Measurements from ENCODE around the gene DYNC1H1.

DYNC1H1 gene

DNA sequence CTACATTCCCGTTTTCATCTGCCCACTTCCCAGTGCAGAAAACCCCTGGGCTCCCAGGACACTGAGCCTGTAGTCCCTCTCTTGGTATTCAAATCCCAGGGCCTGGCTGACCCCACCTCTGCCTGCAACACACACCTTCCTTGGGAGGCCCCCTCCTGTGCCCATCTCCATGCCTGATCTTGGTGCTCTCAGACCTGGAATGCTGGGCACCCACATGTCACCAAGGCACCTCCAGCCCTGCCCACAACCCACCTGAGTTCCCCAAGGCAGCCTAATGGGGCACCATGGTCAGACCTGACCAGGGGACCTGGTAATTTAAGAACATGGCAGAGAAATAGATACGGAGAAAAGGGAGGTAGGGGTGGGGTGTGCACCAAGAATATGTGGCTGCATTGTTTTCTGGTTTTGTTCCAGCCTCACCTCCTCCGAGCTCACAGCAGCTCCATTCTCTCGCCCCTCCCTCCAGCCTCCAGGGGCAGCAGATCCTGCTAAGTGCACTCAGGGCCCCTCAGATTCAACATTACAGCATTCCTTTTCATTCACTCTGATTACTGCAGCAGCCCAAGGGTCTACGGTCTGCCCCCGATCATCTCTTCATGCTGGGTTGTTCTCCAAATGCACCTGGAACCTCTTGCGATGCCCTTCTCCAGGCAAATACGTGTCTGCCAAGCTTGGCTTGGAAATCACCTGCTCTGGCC, 131.6 kb downstream of the DYNC1H1 start:
- no peak for DNase-seq

DNA sequence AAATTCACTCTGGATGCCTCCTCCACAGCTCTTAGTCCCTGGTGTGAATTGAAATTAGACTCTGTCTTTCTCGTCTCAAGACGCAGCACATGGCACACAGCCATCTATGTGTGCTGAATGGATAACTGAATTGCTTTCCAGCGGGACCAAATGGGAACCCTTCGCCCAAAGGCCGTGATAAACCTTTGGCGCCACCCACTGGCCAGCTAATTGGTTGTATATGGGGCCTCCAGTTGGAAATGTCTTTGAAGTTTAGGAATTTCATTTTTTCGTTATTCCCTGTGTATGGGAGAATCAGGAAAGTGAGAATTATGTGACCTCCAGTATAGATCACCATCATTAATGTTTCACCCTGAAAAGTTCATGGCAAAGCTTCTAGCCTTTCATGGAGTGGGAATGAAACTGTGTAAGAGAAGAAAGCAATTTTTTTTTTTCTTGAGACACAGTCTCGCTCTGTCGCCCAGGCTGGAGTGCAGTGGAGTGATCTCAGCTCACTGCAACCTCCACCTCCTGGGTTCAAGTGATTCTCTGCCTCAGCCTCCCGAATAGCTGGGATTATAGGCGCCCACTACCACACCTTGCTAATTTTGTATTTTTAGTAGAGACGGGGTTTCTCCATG, 132.3 kb downstream of the DYNC1H1 start:
- DNase-seq, result peak; percentile 84

DNA sequence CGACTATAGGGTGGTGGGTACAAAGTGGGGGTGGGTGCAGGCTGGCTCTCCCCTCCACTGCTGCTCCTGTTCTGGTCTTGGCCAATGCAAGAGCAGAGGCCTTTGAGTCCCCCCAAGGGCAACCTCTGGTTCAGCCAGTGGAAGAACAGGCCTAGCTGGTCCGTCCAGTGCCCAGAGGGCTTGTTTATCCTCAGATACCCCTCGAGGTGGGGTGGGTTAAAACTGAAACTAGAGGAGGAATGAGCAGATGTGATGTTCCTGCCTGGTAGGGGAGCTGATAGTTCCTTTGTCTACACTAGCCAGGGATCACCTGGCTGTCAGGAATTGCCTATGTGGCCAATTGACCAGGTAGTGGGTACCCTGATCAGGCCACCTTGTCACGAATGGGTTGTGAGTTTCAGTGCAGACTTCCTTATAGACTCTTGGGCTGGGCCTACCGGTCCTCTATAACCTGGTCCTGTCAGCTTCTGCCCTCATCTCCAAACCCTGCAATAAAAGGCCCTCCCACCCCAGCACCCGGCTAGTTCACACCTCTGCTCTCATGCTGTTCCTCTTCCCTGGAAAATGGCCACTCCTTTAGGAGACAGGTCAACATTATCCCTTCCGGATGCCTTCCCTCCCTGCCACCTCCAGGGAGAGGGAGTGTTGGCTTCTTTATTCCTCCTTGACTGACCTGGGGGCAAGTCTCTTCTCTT, 133.2 kb downstream of the DYNC1H1 start:
- no peak for DNase-seq

DNA sequence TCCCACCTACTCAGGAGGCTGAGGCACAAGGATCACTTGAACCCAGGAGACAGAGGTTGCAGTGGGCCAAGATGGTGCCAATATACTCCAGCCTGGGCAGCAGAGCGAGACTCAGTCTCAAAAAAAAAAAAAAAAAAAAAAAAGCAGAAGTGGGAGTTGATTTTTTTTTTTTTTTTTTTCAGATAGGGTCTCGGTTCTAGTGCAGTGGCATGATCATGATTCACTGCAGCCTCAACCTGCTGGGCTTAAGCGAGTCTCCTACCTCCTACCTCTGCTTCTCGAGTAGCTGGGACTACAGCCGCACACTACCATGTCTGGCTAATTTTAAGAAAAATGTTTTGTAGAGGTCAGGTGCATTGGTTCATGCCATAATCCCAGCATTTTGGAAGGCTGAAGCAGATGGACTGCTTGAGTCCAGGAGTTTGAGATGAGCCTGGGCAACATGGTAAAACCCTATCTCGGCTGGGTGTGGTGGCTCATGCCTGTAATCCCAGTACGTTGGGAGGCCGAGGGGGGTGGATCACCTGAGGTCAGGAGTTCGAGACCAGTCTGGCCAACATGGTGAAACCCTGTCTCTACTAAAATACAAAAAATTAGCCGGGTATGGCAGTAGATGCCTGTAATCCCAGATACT, 138.8 kb downstream of the DYNC1H1 start:
- DNase-seq, result no peak

DNA sequence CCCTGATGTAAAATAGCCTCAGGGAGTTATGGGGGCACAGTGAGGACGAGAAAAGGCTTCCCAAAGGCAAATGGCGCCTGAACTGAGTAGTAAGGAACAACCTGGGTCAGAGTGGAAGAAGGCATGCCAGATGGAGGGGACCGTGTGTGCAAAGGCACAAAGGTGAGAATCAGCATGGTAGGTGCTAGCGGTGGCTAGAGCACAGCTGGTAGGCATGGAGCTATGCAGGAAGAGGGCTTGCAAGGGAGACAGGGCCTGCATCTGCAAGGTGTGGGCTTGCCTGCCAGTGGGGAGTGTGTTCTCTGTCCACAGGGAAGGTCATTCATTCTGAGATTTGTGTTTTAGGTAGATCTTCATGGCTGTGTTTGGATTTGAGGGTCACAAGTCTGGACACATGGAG, 141.0 kb downstream of the DYNC1H1 start:
- DNase-seq, result no peak

Data from stimulated activated CD8-positive, alpha-beta memory T cell treated with anti-CD3 and anti-CD28 coated beads, Interleukin-4, amount 100 ng/mL, for 48 hours (primary cell).